HG03066 (cell line): ENCODE results near the gene P3R3URF.

Experiments used
- ATAC-seq: cut with Tn5 transposase; IDR thresholded peaks from one replicate; pipeline ENCODE4 v1.9.1; 2021; ENCODE audit warnings: low read depth; ENCODE audit not compliant: unreplicated experiment

P3R3URF gene

GRCh38 chr1:46194641-46195193 lies 18.4 kb upstream of the P3R3URF start:
- no peak for ATAC-seq

- ATAC-seq, result no peak
Measured at GRCh38 chr1:46193984-46194570, 17.8 kb upstream of the P3R3URF start.

GRCh38 chr1:46193285-46193684 lies 17.0 kb upstream of the P3R3URF start:
- no peak for ATAC-seq

- no peak for ATAC-seq
Measured at GRCh38 chr1:46192171-46192570, 15.9 kb upstream of the P3R3URF start.

- ATAC-seq, result no peak
Measured at GRCh38 chr1:46191033-46191701, 14.9 kb upstream of the P3R3URF start.

GRCh38 chr1:46190539-46190938 lies 14.3 kb upstream of the P3R3URF start:
- ATAC-seq, result no peak

- ATAC-seq, result no peak
Measured at GRCh38 chr1:46188295-46189030, 12.2 kb upstream of the P3R3URF start.

- no peak for ATAC-seq
Measured at GRCh38 chr1:46187106-46187869, 11.0 kb upstream of the P3R3URF start.

- no peak for ATAC-seq
Measured at GRCh38 chr1:46186076-46186475, 9.8 kb upstream of the P3R3URF start.

GRCh38 chr1:46184920-46185658 lies 8.8 kb upstream of the P3R3URF start:
- no peak for ATAC-seq

- no peak for ATAC-seq
Measured at GRCh38 chr1:46183926-46184557, 7.8 kb upstream of the P3R3URF start.

- no peak for ATAC-seq
Measured at GRCh38 chr1:46183079-46183847, 7.0 kb upstream of the P3R3URF start.

GRCh38 chr1:46181343-46182260 lies 5.3 kb upstream of the P3R3URF start:
- no peak for ATAC-seq

- no peak for ATAC-seq
Measured at GRCh38 chr1:46180082-46180616, 3.9 kb upstream of the P3R3URF start.

GRCh38 chr1:46179138-46180081 lies 3.1 kb upstream of the P3R3URF start:
- ATAC-seq, result peak; percentile 72

- no peak for ATAC-seq
Measured at GRCh38 chr1:46175243-46175642, 1.0 kb downstream of the P3R3URF start.
